ENCODE data around the gene GDI1.

DNA sequence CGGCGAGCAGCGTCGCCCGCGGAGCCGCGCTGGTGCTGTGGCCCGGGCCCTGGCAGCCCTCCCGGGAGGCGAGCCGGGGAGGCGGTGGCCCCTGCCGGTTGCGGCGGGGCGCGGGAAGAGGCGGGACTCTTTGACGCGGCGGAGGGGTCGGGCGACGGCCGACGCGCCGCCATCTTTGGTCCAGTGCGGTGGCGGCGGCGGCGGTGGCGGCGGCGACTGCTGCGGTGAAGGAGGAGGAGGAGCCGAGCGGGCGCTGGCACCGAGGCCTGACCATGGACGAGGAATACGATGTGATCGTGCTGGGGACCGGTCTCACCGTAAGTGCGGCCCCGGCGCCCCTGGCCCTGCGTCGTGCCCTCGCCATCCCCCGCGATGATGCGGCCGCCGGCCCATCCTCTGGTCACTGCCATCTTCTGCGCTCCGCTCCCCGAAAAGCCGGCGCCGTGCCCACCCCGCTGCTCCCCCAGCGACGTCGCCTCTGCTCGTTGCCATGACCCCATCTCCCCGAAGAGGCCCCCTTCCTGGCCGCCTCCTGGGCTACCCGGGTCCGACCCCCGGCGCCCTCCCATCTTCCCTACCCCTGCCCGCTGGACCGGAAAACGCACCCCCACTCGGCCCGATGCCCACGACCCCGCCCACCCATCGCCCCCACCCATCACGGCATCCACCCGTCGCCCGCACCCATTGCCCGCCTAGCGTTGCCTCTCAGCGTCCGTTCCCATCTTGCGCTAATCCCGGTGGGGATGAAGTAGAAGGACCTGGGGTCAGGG is at the start of gene GDI1:
- peak; percentile 40; the same call in 1 of the 2 replicates for TF ChIP-seq POLR2A (IDR thresholded peaks at IDR 0.05; ENCODE audit: low read depth, low read length)
- no peak for TF ChIP-seq POLR2AphosphoS5 (IDR thresholded peaks at IDR 0.05; ENCODE audit: low read depth, low read length)
- TF ChIP-seq TAF1 (IDR thresholded peaks at IDR 0.05; ENCODE audit: borderline replicate concordance, low read depth, low read length): peak; percentile 62; the same call in 1 of the 2 replicates
